HL-60 (cell line): Measurements from ENCODE around the gene LTA4H.

Experiments
- CTCF ChIP-seq: IDR thresholded peaks from one replicate; pipeline ENCODE4 v1.5.1; 2011; ENCODE audit warnings: low read length, control low read depth, inconsistent platforms; ENCODE audit not compliant: insufficient read depth
- GABPA ChIP-seq: IDR thresholded peaks from 2 replicates; pipeline ENCODE4 v1.6.1; 2012; ENCODE audit warnings: low read depth
- POLR2AphosphoS5 ChIP-seq: IDR thresholded peaks from 2 replicates; pipeline ENCODE4 v1.6.1; 2012; ENCODE audit warnings: low read depth
- TF ChIP-seq, protein P1 (sequence below): IDR thresholded peaks from 2 replicates; pipeline ENCODE4 v1.6.1; 2012; ENCODE audit warnings: low read depth; ENCODE audit not compliant: insufficient replicate concordance

- TF ChIP-seq, protein P1, sequence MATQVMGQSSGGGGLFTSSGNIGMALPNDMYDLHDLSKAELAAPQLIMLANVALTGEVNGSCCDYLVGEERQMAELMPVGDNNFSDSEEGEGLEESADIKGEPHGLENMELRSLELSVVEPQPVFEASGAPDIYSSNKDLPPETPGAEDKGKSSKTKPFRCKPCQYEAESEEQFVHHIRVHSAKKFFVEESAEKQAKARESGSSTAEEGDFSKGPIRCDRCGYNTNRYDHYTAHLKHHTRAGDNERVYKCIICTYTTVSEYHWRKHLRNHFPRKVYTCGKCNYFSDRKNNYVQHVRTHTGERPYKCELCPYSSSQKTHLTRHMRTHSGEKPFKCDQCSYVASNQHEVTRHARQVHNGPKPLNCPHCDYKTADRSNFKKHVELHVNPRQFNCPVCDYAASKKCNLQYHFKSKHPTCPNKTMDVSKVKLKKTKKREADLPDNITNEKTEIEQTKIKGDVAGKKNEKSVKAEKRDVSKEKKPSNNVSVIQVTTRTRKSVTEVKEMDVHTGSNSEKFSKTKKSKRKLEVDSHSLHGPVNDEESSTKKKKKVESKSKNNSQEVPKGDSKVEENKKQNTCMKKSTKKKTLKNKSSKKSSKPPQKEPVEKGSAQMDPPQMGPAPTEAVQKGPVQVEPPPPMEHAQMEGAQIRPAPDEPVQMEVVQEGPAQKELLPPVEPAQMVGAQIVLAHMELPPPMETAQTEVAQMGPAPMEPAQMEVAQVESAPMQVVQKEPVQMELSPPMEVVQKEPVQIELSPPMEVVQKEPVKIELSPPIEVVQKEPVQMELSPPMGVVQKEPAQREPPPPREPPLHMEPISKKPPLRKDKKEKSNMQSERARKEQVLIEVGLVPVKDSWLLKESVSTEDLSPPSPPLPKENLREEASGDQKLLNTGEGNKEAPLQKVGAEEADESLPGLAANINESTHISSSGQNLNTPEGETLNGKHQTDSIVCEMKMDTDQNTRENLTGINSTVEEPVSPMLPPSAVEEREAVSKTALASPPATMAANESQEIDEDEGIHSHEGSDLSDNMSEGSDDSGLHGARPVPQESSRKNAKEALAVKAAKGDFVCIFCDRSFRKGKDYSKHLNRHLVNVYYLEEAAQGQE, result no peak
- TF ChIP-seq CTCF, result no peak
- TF ChIP-seq POLR2AphosphoS5, result no peak
- no peak for TF ChIP-seq GABPA
Observed at GRCh38 chr12:96007729-96008128, 27.7 kb downstream of the LTA4H start.
